Gastroesophageal sphincter (tissue), 4 donors: ENCODE results near the gene CUX1. TPM values are rescaled to one million over a fixed set of nuclear protein-coding genes. Genes with fewer than 3 reads are reported as not detected.
A peak's percentile ranks its signal among the peaks of the same experiment; 100 is the strongest.

Source experiments
- ATAC-seq: fragments of 150-250 bp; one replicate; pipeline ENCODE4 v1.9.1; 2016; ENCODE audit warnings: mild to moderate bottlenecking, moderate library complexity
- H3K27ac ChIP-seq, 4 donors: fragments of 200-600 bp; sonication (generic) in 3 of 4; 1 replicate in 3 of 4; 2 replicates in 1 of 4; pipeline ENCODE4 v1.5.1; 2016 to 2019
- H3K27me3 ChIP-seq: fragments of 200-600 bp; sonication (generic); one replicate; pipeline ENCODE4 v1.5.1; 2019
- H3K36me3 ChIP-seq, 2 donors: fragments of 200-600 bp; sonication (generic); one replicate each; pipeline ENCODE4 v1.5.1; 2019; ENCODE audit warnings: control low read depth in 1 of 2
- H3K4me1 ChIP-seq, 3 donors: fragments of 200-600 bp; sonication (generic); 1 replicate in 2 of 3; 2 replicates in 1 of 3; pipeline ENCODE4 v1.5.1; 2016 to 2019; ENCODE audit warnings: control low read depth in 2 of 3
- H3K4me3 ChIP-seq, 2 donors: fragments of 200-600 bp; sonication (generic); one replicate each; pipeline ENCODE4 v1.5.1; 2019; ENCODE audit warnings: mild to moderate bottlenecking in 1 of 2, moderate library complexity in 1 of 2
- H3K9me3 ChIP-seq, 3 donors: fragments of 200-600 bp; sonication (generic); one replicate each; pipeline ENCODE4 v1.5.1; 2017 to 2019; ENCODE audit warnings: control low read depth in 2 of 3
- EP300 ChIP-seq: sonication (generic); formaldehyde crosslinking; IDR thresholded peaks from one replicate; pipeline ENCODE4 v1.6.1; 2017; ENCODE audit warnings: antibody characterized with exemption, mild to moderate bottlenecking
- POLR2A ChIP-seq, 2 donors: fragments of 450-650 bp; IDR thresholded peaks; one replicate each; pipeline ENCODE4 v1.6.1; 2017; ENCODE audit warnings: antibody characterized with exemption in 2 of 2, mild to moderate bottlenecking in 2 of 2, moderate library complexity in 1 of 2
- POLR2AphosphoS5 ChIP-seq: sonication (generic); formaldehyde crosslinking; IDR thresholded peaks from one replicate; pipeline ENCODE4 v1.6.1; 2017; ENCODE audit warnings: antibody characterized with exemption
- WGBS, 2 donors: methylation state at CpG; one replicate each; pipeline ENCODE4 v1.1.5; 2018; ENCODE audit warnings: low coverage in 1 of 2; 5-methylcytosine and 5-hydroxymethylcytosine counted together
- total RNA-seq, 4 donors: library from RNA; depleted of rRNA; stranded (reverse); fragments of >200 nt; gene quantifications; one replicate each; pipeline ENCODE4 v1.1.0, GENCODE V29; 2016
- TF ChIP-seq, protein P1 (sequence below), 4 experiments: fragments of 200-600 bp in 2 of 4; fragments of 450-650 bp in 2 of 4; sonication (generic) in 1 of 4; IDR thresholded peaks; one replicate each; pipeline ENCODE4 v1.5.1; 2017 to 2019; ENCODE audit warnings: antibody characterized with exemption in 4 of 4, mild to moderate bottlenecking in 2 of 4, moderate library complexity in 2 of 4

Gene CUX1
- total RNA-seq, 4 donors from 2014 or later: 84.4 to 134 (median 110) TPM

DNA sequence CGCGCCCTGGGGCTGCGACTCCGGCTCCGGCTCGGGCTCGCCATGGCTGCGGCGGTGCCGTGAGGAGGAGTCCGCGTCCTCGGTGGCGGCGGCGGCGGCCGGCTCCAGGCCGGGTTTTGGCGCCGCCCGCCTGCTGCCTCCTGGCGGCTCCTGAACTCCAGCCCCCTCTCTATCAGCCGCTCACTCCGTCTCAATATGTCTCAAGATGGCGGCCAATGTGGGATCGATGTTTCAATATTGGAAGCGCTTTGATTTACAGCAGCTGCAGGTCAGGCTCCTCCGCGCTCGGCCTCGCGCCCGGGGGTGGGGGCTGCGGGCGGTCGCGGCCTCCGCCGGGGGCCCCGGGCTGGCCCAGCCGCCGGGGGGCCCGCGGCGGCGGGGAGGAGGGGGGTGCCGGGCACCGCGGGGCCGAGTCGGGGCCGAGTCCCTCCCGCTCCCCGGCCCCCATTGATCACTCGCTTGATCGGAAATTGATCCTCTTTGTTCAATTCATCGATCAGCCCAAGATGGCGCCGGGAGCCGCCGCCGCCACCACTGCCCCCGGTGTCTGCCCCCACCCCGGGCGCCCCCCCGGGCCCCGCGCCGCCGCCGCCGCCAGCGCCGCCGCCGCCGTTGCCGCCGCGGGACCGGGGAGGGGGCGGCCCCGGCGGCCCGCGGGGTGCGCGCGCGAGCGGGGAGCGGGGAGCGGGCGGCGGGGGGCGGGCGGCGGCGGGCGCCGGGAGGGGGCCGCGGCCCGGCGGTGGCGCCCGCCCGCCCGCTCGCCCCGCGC is 1.4 kb upstream of the CUX1 start:
- H3K4me3 ChIP-seq: peak overlapping the region; percentile 54 to 93
- H3K4me1 ChIP-seq: peaks cover 0 to 52% (median 12%) of the 10 kb centered on the region in 3 donors
- no peaks in the 10 kb centered on the region for H3K27me3 ChIP-seq
- TF ChIP-seq, protein P1, sequence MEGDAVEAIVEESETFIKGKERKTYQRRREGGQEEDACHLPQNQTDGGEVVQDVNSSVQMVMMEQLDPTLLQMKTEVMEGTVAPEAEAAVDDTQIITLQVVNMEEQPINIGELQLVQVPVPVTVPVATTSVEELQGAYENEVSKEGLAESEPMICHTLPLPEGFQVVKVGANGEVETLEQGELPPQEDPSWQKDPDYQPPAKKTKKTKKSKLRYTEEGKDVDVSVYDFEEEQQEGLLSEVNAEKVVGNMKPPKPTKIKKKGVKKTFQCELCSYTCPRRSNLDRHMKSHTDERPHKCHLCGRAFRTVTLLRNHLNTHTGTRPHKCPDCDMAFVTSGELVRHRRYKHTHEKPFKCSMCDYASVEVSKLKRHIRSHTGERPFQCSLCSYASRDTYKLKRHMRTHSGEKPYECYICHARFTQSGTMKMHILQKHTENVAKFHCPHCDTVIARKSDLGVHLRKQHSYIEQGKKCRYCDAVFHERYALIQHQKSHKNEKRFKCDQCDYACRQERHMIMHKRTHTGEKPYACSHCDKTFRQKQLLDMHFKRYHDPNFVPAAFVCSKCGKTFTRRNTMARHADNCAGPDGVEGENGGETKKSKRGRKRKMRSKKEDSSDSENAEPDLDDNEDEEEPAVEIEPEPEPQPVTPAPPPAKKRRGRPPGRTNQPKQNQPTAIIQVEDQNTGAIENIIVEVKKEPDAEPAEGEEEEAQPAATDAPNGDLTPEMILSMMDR (IDR thresholded peaks at IDR 0.05): peak in 3 of 4 experiments; percentile 35 to 62 (median 36)
- no peak for TF ChIP-seq EP300
- TF ChIP-seq POLR2A (IDR thresholded peaks at IDR 0.05): peak in 1 of 2 donors; percentile 18
- TF ChIP-seq POLR2AphosphoS5: peak; percentile 8
- no CpG with 5 or more reads among the region's 113 CpGs for WGBS, 2 donors
- H3K36me3 ChIP-seq: no peaks in the 10 kb centered on the region
- peak; percentile 88 for ATAC-seq
- H3K9me3 ChIP-seq: no peaks in the 10 kb centered on the region
- peak overlapping the region; percentile 2 to 92 (median 89) for H3K27ac ChIP-seq

DNA sequence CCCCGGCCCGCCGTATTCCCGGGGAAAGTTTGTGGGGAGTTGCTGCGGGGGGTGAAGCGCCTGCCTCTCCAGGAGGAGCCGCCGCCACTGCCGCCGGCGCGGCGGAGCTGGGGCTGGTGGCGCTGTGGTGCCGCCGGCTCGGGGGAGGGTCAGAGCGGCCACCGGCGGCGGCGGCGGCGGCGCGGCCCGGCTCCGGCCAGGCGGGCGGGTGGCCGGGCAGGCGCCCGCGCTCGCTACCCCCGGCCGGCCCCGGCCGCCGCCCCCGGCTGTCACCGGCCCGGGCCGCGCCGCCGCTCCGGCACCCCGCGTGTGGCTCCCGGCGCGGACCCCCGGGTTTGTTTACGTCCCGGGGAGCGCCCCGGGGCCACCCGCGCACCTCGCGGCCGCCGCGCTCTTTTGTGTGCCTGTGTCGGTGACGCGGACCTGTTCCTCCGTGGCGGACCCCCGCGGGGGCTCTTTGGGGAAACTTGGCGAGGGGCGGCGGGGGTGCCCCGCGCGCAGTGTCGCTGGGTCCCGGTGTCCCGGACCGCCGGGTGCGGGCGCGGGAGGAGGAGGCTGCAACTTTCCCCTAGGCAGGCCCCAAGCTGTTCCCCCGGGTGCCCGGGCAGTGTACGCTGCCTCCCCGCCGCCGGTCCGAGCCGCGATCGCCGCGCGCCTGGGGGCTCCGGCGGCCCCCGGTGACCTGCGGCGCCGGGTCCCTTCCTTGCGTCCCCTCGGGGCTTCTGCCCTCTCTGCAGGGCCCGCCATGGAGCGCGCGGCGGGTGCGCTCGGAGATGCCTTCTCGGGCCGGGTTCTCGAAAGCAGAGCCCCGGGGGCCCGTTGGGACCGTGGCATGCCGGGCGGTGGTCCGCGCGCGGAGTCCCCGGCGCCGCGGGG is 593 bp upstream of the CUX1 start:
- H3K4me3 ChIP-seq: peak overlapping the region; percentile 90 to 93
- WGBS, 2 donors: no CpG with 5 or more reads among the region's 130 CpGs
- TF ChIP-seq POLR2AphosphoS5 (no peak), POLR2A (IDR thresholded peaks at IDR 0.05) (no peak), EP300 (no peak)
- TF ChIP-seq, protein P1 (IDR thresholded peaks at IDR 0.05): no peak
- peak overlapping the region; percentile 59 to 91 (median 82) for H3K27ac ChIP-seq
- H3K27me3 ChIP-seq: no peaks in the 10 kb centered on the region
- peaks cover 0 to 54% (median 12%) of the 10 kb centered on the region in 3 donors for H3K4me1 ChIP-seq
- no peaks in the 10 kb centered on the region for H3K36me3 ChIP-seq
- no peaks in the 10 kb centered on the region for H3K9me3 ChIP-seq
- peak; percentile 44 for ATAC-seq

DNA sequence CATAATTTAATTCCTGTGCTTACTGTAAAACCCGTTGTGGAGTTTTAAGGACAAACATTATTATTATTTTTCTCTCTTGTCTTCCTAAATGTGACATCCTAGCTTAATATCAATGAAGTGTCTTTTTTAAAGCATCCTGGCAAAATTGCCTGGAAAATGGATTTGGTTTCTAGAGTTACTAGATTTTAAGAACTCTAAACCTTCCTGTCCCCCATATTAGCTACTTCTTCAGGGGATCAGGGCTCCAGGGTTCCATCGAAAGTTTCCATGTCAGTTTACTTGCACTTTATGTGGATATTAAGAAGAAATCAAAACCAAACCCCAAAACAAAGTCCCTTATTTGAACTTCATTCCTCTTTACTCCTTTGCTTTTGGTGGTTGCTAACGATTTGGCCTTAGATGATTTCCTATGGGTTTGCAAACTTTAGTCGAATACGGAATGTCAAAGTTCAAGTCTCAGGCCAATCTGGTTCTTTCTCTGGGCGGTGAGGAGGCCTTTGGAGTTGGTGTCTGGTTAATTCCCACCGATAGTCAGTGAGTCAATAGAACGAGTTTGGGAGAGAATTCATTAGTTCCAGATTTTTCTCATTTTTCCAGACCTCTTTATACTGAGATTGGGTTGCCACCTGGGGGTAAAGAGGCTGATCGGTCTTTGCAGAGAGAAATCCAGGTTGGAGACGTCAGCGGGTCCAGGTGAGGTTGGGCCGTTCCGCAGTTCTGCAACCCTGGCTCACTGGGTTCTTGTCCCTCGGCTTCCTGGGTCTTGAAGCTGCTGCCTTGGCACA is 1.1 kb downstream of the CUX1 start:
- peak overlapping the region in 3 of 4 donors; percentile 62 to 91 (median 85) for H3K27ac ChIP-seq
- H3K36me3 ChIP-seq: no peaks in the 10 kb centered on the region
- peaks cover 0 to 65% (median 11%) of the 10 kb centered on the region in 3 donors for H3K4me1 ChIP-seq
- no peaks in the 10 kb centered on the region for H3K27me3 ChIP-seq
- WGBS, 2 donors: 68 to 82% methylated on average over 11 of the region's 14 CpGs
- no peaks in the 10 kb centered on the region for H3K9me3 ChIP-seq
- ATAC-seq: no peak
- TF ChIP-seq POLR2A (IDR thresholded peaks at IDR 0.05) (no peak), EP300 (no peak), POLR2AphosphoS5 (no peak)
- TF ChIP-seq, protein P1 (IDR thresholded peaks at IDR 0.05): no peak
- H3K4me3 ChIP-seq: peak overlapping the region in 1 of 2 donors; percentile 93

DNA sequence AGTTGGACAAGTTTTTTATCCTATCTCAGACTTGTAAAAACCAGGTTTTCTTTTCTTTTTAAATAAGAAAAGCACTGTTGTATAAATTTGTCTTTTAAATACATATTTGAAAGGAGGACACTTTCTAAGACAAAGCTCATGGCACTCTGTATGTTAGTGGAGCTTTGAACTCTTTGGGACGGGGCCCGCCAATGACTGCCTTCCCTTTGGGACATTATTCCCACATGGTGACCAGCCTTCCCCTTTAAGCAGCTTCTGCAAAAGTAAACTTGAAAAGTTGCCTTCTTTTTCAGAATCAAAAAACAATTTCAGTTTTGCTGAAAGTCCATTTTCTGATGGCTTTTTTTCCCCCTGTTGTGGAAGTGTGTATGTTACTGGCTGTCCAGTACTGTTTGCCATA is 1.8 kb downstream of the CUX1 start:
- Histone ChIP-seq H3K4me1 (peaks cover 0 to 62% (median 9%) of the 10 kb centered on the region in 3 donors), H3K27me3 (no peaks in the 10 kb centered on the region), H3K9me3 (no peaks in the 10 kb centered on the region), H3K27ac (peak overlapping the region in 3 of 4 donors; percentile 62 to 91 (median 85)), H3K4me3 (no peak overlapping the region), H3K36me3 (no peaks in the 10 kb centered on the region)
- ATAC-seq: no peak
- WGBS, 2 donors: 65 to 94% methylated on average over 2 of the region's 2 CpGs
- TF ChIP-seq POLR2AphosphoS5 (no peak), POLR2A (IDR thresholded peaks at IDR 0.05) (no peak), EP300 (no peak)
- TF ChIP-seq, protein P1 (IDR thresholded peaks at IDR 0.05): no peak
